NCI-H128 (cell line): Measurements from ENCODE around the gene RRAGB.
"Not testable (repeated sequence)": the region's sequence is repeated elsewhere in the genome, so short reads cannot be mapped to it uniquely, and the experiment has no call there.

Experiments used
- DNase-seq: peaks from one replicate; lab custom pipeline; 2025; ENCODE audit not compliant: unreplicated experiment; lab: John Stamatoyannopoulos, UW

RRAGB gene

DNA sequence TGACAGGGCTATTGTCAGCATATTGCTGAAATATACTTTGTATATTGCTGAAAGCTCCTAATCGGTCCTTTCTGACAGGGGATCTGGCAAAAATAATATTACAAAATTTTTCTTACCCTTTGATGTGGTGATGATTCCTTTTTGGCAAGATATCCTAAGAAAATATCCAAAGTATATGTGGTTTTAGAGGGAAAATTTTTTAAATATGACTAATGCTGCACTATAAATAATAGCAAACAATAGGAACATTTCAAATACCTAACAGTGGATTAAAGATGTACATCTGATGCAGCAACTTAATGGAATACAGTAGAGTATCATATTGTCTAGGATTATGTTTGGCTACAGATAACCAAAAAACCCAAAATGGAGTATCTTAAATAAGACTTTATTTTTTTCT, 49.6 kb downstream of the RRAGB start:
- DNase-seq, result no peak

DNA sequence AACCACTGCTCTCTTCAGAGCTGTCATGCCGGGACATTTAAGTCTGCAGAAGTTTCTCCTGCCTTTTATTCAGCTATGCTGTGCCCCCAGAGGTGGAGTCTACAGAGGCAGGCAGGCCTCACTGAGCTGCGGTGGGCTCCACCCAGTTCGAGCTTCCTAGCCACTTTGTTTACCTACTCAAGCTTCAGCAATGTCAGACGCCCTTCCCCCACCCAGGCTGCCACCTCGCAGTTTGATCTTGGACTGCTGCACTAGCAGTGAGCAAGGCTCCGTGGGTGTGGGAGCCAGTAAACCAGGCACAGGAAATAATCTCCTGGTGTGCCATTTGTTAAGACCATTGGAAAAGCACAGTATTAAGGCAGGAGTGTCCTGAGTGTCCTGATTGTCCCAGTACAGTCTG, 56.9 kb downstream of the RRAGB start:
- not testable (repeated sequence) for DNase-seq

DNA sequence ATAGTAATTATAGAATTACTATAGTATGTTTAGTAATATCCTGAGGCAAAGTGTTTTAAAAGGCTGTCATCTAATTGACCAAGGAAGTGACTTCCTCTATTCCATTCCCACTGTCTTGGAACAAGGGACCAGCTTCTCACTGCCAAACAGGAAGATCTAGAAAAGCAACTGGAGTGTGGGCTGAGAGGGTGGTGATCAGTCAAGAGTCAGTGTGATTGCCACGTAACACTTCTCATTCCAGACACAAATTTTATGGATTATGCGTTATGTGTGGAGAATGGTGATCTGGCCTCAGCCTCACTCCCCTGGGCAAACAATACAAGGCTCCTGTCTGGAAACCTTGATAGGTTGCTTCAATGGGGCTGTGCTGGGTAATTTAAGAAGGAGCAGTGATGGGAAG, 60.0 kb downstream of the RRAGB start:
- no peak for DNase-seq

DNA sequence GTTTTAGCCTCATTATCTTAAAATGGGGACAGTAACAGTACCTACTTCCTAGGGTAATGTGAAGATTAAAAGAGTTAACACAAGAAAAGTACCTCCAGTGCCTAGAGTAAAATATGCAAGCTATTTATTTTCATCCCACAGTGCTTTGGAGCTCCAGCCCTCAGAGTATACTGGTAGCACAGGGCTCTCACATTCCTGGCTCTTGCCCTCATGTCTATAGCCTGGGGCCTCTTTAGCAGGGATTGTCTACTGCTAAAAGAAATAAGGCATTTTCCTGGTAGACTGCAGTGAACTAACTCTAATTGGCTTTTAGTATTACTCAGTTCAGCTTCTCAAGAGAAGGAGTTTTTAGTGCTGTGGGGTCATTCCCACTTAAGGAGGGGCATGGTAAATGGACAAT, 60.8 kb downstream of the RRAGB start:
- no peak for DNase-seq

DNA sequence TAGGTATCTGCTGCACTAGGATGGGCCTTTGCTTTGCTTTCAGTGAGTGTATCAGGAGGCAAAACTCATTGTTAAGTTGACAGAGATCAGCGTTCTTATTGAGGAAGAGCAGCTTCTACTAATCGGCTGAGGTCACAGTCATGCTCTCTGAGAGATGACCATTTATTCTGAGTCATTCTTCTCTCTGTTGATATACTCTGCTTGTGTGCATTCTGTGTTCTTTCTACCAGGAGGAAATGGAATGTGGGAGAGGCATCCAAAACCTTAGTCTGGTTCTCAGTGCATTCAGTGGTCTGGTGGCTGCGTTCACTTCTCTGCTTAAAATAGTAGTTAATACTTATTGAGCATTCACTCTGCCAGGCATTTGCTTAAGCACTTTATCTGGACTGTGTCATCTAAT, 66.2 kb downstream of the RRAGB start:
- DNase-seq, result no peak

DNA sequence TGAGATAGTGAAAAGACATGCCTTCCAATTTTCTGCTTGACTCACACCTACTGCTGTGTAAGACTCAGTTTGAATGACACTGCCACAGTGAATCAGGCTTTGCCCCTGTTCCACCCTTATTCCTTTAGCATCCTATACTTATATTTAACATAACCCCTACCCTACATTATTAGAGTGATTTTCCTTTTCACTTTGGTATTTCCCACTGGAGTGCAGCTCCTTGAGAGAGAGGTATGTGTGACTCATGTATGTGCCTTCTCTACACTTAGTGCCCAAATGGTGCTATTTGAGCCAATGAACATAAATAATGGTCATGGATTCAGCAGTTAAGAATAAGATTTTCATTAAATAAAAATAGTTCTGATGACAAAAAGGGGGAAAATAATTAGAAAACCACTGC, 69.5 kb downstream of the RRAGB start:
- no peak for DNase-seq

DNA sequence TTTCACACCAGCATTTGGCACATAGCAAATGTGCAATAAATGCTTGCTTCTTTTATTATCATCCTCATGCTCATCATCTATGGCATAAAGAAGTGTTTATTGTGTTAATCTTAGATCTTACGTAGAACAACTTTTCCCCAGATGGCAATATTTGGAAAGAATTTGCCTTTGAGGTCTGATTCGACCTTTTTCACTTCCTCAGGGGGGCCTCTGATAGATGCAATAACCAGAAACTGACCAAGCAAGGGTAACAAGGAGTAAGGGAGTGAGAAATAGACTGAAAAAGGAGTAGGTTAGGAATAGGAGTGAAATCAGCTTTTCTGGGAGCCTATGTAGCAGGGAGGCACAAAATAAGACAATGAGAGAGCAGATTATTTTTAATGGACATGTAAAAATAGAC, 70.2 kb downstream of the RRAGB start:
- no peak for DNase-seq

DNA sequence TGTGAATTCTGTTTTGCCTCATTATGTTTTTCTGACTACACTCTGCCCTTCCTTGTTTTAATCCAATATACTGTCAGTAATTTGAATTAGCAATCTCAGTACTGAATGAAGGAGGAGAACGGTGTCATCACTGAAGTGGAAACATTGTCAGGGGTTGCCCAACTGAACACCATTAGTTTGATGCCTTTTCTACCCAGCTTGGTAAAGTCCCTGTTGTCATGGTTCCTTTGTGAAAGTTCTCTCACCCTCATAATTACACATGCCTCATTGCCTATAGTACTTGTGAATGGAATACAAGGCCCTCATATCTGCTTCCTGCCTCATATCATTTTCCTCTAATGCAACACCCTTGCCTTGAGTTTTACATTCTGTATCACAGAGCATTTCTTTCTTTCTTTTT, 76.9 kb downstream of the RRAGB start:
- no peak for DNase-seq

DNA sequence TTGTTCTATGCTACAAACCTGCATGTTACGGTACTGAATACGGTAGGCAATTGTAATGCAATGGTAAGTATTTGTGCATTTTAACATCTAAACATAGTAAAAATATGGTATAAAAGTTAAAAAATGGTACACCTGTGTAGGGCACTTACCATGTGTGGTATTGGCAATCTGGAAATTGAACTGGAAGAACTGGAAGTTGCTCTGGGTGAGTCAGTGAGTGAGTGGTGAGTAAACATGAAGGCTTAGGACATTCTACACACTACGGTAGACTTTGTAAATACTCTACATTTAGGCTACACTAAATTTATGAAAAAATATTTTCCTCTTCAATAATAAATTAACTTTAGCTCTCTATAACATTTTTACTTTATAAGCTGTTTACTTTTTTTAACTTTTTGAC, 78.9 kb downstream of the RRAGB start:
- no peak for DNase-seq

DNA sequence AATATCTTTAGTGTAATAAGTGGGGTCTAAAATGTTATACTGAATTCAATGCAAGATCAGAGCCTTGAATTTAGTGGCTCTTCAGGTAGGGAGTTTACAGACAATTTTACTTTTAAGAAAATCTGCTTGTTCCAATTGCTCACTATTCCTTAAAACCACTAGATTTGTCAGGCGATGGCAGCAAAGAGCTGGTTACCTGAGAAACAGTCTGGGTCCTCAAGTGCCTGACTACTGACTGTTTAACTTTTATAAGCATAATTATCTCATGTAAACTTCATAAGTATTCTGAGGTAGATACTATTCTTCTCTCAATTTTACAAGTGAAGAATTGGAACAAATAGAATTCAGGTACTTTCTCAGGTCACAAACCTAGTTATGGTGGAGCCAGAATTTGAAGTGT, 84.3 kb downstream of the RRAGB start:
- no peak for DNase-seq
